Ramos (cell line): ENCODE measurements around the gene TTLL3.
"Not testable (repeated sequence)": the region's sequence is repeated elsewhere in the genome, so short reads cannot be mapped to it uniquely, and the experiment has no call there.

Experiments
- in situ Hi-C: fragments of 300-500 bp; cut with MboI; formaldehyde crosslinking; loops from one replicate; pipeline ENCODE4 v1.14.3; 2022; ENCODE audit warnings: low sequenced_read_pairs; ENCODE audit not compliant: unreplicated experiment

Gene TTLL3

DNA sequence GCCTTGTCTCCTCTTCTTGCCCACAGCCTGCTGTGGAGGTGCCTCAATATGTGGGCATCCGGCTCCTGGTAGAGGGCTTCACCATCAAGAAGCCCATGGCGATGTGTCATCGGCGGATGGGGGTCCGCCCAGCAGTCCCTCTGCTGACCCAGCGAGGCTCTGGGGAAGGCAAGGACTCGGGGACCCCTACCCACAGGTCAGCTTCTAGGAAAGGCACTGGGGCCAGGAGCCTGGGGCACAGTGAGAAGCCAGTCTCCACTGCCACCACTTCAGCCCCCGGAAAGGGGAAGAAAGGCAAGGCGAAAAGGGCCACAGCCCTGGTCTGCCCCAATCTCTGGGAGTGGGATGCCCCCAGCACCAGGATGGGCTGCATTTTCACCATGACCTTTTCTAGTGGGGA lies 23.0 kb downstream of the TTLL3 start:
- in situ Hi-C loops = no loop called here

DNA sequence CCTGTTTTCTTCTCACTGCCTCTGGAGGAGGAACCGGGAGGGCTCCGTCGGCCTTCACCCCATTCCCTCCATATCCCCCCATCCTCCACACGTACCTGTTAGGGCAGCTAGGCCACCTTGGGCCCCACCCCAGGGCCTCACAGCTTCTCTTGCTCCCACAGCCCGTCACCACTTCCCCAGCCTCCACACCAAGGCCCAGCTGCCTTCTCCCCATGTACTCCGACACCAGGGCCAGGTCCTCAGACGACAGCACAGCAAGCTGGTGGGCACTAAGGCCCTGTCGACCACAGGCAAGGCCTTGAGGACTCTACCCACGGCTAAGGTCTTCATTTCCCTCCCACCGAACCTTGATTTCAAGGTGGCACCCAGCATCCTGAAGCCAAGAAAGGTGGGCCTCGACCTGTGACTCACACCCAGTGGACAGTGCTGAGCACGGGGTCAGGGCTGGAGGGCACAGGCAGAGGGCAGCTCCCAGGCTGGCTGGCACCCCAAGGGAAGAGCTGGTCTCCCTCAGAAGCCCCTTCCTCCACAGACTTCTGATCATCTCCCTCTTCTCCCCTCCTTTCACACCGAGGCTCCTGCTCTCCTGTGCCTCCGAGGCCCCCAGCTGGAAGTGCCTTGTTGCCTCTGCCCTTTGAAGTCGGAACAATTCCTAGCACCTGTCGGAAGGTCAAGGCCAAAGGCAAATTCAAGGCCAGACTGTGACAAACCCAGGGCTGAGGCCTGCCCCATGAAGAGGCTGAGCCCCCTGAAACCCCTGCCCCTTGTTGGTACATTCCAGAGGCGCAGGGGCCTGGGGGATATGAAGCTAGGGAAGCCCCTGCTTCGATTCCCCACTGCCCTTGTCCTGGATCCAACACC lies 24.7 kb downstream of the TTLL3 start:
- in situ Hi-C loops = no loop called here

DNA sequence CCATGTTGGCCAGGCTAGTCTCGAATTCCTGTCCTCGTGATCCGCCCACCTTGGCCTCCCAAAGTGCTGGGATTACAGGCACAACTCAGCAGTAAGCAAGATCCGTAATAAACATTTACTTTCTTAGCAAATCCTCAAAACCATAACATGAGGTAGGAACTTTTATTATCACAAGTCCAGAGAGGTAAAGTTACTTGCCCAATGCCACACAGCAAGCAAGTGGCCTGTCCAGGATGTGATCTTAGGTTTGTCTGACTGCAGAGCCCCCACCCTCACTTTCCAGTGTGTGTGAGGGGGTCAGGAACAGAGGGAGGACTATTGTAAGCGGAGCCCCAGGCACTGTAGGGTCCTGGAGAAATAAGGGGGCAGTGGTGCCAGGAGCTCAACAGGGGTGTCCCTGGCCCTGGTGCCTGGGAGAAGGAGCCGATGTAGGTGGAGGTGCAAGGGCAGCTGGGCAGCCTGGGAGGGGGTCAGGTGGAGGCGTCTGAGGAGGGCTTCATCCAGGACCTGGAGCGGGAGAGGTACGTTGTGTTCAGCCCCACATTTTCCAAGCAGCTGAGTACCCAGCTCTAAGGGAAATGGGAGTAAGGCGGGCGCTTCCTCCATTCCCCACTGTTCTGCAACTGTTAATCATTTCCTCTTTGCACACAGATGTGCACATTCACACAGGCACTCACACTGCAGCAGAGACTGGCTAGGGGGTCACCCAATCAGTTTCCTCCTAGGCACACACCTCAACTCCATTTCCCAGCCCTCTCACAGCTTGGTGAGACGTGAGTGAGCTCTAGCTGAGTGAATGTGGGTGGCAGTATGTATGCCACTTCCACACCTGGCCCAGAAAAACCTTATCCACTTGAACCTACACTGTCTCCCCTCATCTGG lies 27.9 kb downstream of the TTLL3 start:
- in situ Hi-C loops = no loop called here

DNA sequence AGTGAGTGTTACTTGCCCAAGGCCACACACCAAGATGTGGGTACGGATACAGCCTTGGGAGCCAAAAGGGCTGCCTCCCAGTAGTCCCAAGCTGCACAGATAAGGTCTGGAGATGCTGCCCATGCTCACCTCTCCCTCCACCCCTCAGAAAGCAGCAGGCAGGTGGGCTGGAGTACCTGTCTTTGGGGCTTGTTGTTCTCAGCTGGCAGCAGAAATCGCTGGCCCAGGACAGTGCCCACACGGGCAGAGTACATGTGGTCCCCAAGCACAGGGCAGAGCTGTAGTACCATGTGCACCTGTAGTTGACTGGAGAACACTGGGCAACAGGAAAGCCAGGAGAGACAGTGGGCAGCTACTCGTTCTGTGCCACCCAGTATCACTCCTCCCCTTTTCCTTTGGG lies 28.8 kb downstream of the TTLL3 start:
- in situ Hi-C loops = no loop called here

DNA sequence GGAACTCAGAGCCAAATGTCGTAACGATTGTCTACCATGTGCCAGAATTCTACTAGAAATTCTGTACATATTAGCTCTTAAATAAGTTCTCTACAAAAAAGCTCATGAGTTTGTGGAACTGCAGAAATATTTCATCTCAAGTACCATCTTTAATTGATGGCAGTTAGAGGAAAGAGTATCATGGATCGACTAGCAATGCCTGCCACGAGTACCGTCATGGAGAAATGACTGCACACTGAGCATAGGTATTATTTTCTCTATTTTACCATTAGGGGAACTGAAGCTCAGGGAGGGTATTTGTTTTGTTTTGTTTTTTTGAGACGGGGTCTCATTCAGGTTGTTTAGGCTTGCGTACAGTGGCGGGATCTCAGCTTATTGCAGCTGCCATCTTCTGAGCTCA lies 31.0 kb downstream of the TTLL3 start:
- in situ Hi-C loops = no loop called here

DNA sequence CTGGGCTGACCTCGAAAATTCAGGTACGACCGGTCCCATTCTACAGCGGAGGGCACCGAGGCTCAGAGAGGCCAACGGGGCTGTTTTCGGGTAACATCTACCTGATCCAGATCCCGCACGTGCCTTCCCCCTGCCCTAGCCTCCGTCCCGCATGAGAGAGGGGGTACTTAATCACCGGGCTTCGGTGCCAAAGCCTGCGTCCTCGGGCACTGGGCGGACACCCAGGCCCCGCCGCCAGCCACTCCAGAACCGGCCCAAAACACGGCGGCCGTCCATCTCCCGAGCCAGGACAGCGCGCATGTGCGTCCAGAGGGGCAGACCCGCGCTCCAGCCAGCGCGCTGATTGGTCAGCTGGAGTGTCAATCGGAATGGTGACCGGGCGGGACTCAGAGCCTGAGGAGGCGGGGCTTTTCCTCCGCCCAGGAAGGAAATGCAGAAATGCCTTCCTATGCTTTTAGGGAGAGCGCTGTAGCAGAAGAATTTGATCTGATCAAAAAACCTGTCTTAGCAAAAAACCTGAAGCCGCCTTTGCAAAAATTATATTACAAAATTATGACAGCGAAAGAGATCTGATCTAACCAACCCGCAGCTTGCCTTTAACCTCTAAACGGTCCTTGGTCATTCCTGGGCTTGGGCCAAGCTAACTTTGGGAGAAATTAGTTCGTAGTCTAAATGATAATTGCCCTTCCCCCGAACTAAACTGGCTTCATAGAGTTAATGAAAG lies 33.8 kb downstream of the TTLL3 start, which contains the start of gene RPUSD3:
Gene RPUSD3, minus strand, starts transcription at position 294 of the 724 bp plus-strand sequence. Its CDS starts 18 bp downstream, at position 276.
- in situ Hi-C loops = no loop called here

DNA sequence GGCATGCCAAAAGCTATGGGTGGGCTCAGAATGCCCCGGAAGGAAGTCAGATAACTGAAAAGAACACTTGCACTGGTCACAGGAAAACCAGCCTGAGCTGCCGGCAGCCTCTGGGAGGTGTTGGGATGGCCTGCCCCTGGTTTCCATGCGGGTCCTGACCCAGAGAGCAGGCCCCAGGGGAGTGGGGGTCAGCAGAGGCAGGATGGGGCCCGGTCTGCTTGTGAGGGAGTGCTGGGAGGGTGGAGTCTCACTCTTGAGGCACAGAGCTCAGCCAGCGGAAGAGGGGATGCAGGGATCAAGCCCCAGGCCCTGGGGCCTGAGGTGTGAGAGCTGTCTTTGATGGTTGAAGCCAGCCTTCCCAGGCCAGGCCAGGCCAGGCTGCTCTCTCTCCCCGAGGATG lies 36.2 kb downstream of the TTLL3 start:
- in situ Hi-C loops = no loop called here

DNA sequence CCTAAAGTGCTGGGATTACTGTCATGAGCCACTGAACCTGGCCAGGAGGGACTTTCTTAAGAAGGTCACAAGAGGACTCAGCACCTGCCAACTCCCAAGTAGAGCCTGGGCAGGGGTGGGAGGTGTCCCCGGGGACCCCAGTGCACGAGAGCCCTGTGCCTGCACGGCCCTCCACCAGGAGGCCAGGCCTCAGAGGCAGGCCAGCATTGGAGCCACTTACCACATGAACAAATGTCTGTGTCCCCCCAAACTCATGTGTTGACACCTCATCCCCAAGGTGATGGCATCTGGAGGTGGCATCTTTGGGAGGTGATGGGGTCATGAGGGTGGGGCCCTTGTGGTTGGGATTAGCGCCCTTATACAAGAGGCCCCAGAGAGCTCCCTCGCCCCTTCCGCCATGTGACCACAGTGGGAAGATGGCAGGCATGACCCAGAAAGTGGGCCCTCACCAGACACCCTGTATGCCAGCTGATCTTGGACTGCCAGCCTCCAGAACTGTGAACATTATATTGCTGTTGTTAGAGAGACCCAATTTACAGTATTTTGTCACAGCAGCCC lies 36.9 kb downstream of the TTLL3 start:
- in situ Hi-C loops = no loop called here

DNA sequence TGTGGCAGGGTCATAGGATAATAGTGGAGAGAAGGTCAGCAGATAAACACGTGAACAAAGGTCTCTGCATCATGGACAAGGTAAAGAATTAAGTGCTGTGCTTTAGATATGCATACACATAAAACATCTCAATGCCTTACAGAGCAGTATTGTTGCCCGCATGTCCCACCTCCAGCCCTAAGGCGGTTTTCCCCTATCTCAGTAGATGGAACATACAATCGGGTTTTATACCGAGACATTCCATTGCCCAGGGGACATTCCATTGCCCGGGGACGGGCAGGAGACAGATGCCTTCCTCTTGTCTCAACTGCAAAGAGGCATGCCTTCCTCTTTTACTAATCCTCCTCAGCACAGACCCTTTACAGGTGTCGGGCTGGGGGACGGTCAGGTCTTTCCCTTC lies 37.8 kb downstream of the TTLL3 start:
- in situ Hi-C loops = not testable (repeated sequence)

DNA sequence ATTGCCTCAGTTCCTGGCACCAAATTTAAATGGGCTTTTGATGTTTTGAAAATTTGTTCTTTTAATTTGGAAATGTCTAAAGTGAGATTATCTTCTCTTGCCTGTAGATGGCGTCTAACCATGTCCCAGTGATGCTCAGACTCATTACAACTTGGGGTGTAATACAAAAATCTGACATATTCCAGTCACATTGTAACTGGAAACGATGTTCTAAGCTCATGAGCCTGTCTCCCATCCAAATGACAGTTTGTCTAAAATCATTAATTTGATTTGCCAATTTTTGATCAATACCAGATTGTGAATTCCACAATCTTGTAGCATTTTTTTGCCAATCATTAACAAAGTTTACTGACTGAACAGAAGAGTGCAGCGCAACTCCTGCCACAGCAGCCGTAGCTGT lies 38.8 kb downstream of the TTLL3 start:
- in situ Hi-C loops = not testable (repeated sequence)

DNA sequence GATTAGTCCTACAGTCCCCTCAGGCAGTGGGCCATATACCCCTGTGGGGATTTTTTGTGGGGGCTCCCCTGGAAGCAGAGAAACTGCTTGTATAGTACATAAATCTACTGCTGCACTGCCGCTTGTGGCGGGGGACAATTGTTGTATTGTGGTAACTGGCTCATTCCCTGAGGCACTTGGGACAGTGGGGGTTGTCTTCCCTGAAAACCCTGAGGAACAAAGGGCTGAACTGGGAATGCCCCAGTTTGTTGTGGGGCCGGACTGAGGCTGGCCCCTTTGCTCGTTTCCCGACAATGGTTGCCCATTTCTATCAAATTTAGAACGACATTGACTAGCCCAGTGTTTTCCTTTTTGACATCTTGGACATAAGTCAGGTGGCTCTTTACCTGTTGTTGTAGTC lies 41.3 kb downstream of the TTLL3 start:
- in situ Hi-C loops = not testable (repeated sequence)

DNA sequence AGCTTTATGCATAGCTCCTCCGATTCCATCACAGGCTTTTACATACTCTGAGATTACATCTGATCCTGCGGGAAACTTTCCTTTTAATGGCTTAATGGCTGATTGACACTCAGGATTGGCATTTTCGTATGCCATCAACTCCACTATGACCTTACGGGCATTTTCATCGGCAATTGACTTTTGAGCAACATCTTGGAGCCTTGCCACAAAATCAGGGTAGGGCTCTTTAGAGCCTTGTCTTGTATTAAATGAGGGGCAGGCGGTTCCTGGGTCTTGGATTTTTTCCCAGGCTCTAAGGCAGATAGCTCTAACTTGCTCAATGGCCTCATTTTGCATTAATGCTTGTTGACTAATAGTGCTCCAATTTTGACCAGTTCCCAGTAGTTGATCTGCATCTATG lies 41.9 kb downstream of the TTLL3 start:
- in situ Hi-C loops = not testable (repeated sequence)

DNA sequence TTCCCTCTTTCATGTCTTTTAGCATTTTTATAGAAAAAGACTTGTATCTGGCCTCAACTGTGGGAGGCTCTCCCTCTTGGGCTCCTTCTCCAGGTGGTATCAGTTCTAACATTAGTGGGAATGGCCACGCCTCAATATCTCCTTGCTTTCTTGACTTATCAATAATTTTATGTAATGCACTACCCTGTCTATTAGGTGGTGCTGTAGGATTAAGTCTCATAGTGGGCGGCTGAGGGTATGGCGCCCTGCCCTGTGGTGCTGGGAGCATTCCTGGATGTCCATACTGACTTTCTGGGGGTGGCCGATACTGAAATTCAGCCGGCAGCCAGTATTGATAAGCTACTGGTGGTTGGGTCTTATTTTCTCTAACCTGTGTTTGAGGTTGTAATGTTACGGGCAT lies 42.5 kb downstream of the TTLL3 start:
- in situ Hi-C loops = no loop called here

DNA sequence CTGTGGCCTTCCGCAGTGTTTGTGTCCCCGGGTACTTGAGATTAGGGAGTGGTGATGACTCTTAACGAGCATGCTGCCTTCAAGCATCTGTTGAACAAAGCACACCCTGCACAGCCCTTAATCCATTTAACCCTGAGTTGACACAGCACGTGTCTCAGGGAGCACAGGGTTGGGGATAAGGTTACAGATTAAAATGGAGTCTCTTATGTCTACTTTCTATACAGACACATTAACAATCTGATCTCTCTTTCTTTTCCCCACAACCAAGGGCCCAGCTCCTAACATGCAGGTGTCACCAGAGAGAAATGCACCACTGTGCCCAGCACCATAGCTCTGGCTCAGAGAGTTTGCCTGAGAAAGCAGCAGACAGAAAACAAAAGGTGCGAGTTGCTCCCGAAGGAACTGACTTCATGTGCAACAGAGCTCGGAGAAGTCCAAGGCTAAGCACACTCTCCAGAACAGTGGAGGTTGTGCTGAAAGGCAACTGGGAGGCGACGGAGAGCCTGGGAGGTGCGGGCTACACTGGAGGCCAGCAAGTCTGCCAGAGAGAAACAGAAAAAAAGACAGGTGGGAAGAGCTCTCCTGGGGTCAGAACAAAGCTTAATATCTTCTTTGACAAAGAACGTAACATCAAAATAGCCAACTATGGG lies 44.4 kb downstream of the TTLL3 start:
- in situ Hi-C loops = not testable (repeated sequence)

DNA sequence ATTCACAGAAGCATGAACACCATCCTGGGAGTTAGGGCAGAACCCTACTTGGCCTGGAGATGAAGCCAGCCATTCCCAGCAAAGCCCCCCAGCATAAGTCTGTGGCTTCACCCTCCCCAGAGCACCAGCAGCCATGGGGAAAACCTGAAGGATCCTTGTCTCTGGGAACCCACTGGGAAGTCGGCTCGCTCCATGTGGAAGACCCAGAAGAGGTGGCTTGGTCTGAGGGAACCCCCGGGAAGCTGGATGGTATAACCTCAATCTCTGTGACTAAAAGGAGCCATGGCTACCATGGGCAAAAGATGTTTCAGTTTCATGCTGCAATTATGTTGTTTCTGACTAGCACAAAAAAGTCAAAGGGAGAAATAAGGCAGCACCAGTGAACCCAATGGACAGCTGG lies 45.5 kb downstream of the TTLL3 start:
- in situ Hi-C loops = no loop called here

DNA sequence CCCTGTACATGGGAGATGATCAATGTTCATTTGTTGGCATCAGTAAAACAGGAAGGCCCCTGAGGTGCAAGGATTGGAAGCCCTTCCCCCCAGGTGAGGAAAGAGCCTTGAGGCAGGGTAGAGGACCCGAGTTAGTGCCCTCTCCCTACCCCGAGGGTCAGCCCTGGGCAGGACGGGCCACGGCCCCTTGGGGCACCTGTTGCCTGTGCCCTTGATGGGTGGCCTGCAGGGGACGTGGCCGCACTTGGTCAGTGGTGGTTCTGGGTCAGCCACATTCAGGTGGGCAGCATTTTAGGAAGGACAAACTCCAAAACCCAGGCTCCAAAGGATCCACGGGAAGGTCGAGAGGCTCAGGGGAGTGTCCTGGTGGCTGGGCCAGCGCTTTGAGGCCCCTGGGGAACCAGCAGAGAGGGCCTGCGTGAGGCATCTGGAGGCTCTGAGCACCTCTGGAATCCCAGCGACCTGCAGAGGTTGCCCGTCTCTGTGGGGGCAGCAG lies 49.5 kb downstream of the TTLL3 start:
- in situ Hi-C loops = no loop called here

DNA sequence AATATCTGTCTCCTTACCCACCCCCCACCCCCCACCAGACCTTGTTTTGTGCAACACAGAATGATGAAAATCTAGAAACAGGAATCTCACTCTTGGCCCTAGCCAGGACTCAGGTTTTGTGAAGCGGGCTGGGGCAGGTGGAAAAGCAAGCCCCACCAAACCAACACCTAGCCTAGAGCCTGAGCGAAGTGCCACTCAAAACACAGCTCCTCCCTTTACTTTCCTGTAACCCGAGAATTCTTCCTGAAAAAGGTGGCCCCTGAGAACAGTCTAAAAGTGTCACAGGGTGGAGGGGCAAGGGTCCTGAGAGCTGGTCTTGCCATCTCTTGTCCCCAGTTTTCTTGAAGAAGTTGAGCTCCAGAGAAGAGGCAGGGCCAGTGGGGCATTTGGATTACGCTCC lies 51.1 kb downstream of the TTLL3 start:
- in situ Hi-C loops = no loop called here

DNA sequence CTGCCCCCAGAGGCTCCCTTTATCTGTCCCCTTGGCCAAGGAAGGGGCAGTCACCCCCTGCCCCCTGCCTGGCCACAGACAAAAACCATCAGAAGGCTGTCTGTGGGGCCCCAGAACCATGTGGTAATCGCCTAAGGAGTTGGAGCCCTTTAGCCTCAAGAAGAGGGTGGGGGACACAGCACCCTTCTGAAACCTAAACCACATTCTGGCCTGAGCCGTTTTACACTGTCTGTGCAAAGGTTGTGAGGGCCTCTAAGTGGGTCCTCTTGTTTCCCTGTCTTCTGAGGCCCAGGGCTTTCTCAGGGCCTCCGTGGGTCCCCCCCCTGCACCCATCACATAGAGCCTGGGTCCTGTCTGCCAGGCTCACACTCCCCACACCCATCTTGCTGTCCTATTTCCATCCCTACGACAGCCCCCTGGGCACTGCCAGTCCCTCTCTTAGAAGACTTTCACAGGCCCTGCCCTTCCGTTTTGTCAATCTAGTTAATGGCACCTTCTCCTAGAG lies 51.6 kb downstream of the TTLL3 start:
- in situ Hi-C loops = no loop called here

DNA sequence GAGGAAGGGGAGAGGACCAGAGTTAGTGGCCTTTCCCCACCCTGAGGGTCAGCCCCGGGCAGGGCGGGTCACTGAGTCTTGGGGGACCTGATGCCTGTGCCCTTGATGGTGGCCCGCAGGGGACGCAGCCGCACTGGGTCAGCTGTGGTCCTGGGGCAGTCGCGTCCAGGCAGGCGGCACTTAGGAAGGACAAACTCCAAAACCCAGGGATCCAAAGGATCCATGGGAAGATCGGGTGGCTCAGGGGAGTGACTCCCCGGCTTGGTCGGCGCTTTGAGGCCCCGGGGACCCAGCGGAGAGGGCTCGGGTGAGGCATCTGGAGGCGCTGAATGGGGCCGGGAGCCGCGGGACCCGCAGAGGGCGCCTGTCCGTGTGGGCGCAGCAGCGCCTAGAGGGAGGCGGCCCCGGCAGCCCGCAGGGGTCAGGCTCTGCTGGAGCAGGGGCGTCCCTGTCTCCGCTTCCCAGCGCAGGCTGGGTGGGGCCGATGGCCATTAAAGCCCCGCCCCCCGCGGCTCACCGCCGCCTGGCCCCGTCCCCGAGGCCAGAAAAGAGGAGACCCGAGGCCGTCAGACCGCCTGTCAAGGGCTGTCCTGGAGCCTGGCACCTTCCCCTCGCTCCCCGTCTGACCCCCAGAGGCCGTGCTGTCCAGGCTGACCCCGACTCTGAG lies 52.5 kb downstream of the TTLL3 start:
- in situ Hi-C loops = no loop called here
